K562 (cell line): Measurements from ENCODE around the gene ACER2. TPM values are rescaled to one million over a fixed set of nuclear protein-coding genes. Genes with fewer than 3 reads are reported as not detected.

ENCODE experiments used
- ATAC-seq: fragments of 200-7000 bp; cut with Tn5 transposase; 3 replicates; pipeline ENCODE4 v1.9.1; 2020; ENCODE audit warnings: moderate library complexity
- BruUV-seq: library from RNA; stranded (reverse); fragments of 400-500 nt; replicated peaks from 2 replicates; lab custom pipeline; 2021; lab: Mats Ljungman, UMichigan
- CTCF ChIA-PET: fragments of 300-600 bp; formaldehyde crosslinking; extraction: SDS; loops from one replicate; lab custom pipeline; 2021; ENCODE audit warnings: low intra/inter-chr PET ratio; lab: Yijun Ruan, JAX
- POLR2A ChIA-PET: fragments of 300-600, 350-650 bp; sonication (Branson Sonifier 250); formaldehyde crosslinking; extraction: SDS; loops from one replicate; lab custom pipeline; 2021; ENCODE audit warnings: antibody characterized with exemption, inconsistent platforms; lab: Yijun Ruan, JAX
- DNase-seq, 4 experiments: peaks; one replicate each; pipeline versions ENCODE4 v3.0.0 to v3.0.0-alpha.2; 2011 to 2018; ENCODE audit warnings: low spot score in 3 of 4, mixed read lengths in 3 of 4; ENCODE audit errors: extremely low read depth in 1 of 4
- FAIRE-seq: peaks from 2 replicates; lab custom pipeline; 2011; peaks lifted over from hg19 to GRCh38; lab: Jason Lieb, UNC
- H2AFZ ChIP-seq: 2 replicates; pipeline ENCODE4 v1.6.0; 2011; ENCODE audit warnings: low read depth, low read length, control low read depth, inconsistent platforms
- H3K27ac ChIP-seq: fragments of 200-600 bp; 3 replicates; pipeline ENCODE4 v1.8.0; 2011; ENCODE audit warnings: low read depth, mild to moderate bottlenecking, control low read depth, inconsistent platforms, low read length, moderate library complexity, mixed read lengths; ENCODE audit errors: extremely low read depth
- H3K27me3 ChIP-seq, 2 experiments: fragments of 300-600 bp in 1 of 2; 2 replicates in 1 of 2; 3 replicates in 1 of 2; pipeline versions ENCODE4 v1.6.0 to v1.8.0; 2011; ENCODE audit warnings: inconsistent platforms in 2 of 2, low read length in 2 of 2, mild to moderate bottlenecking in 1 of 2, mixed read lengths in 1 of 2, moderate library complexity in 1 of 2; ENCODE audit not compliant: control insufficient read depth in 2 of 2, insufficient read depth in 2 of 2
- H3K36me3 ChIP-seq: fragments of 300-600 bp; 3 replicates; pipeline ENCODE4 v1.8.0; 2011; ENCODE audit warnings: mild to moderate bottlenecking, low read length, inconsistent platforms; ENCODE audit not compliant: control insufficient read depth, insufficient read depth
- H3K4me1 ChIP-seq, 2 experiments: fragments of 200-600 bp in 1 of 2; replicated peaks in 1 of 2; 2 replicates in 1 of 2; 3 replicates in 1 of 2; pipeline versions ENCODE4 v1.5.1 to v1.8.0; 2011; ENCODE audit warnings: inconsistent platforms in 2 of 2, low read length in 2 of 2, mild to moderate bottlenecking in 1 of 2, mixed read lengths in 1 of 2, moderate library complexity in 1 of 2; ENCODE audit not compliant: control insufficient read depth in 2 of 2, insufficient read depth in 2 of 2
- H3K4me2 ChIP-seq: 2 replicates; pipeline ENCODE4 v1.6.1; 2011; ENCODE audit warnings: low read length, control low read depth, inconsistent platforms, mixed read lengths; ENCODE audit not compliant: insufficient read depth
- H3K4me3 ChIP-seq: fragments of 200-600 bp; sonication (generic), shearing (Covaris generic); 2 replicates; pipeline ENCODE4 v1.5.1; 2016; ENCODE audit warnings: control low read depth, inconsistent platforms
- H3K79me2 ChIP-seq: fragments of 200-600 bp; 3 replicates; pipeline ENCODE4 v1.8.0; 2011; ENCODE audit warnings: low read length, inconsistent platforms; ENCODE audit not compliant: control insufficient read depth, insufficient read depth
- H3K9ac ChIP-seq, 2 experiments: 2 replicates each; pipeline versions ENCODE4 v1.6.0 to v1.6.1; 2011; ENCODE audit warnings: low read depth in 2 of 2, low read length in 2 of 2, control low read depth in 1 of 2, inconsistent platforms in 1 of 2, mild to moderate bottlenecking in 1 of 2, mixed read lengths in 1 of 2; ENCODE audit not compliant: insufficient read depth in 1 of 2
- H3K9me1 ChIP-seq: one replicate; pipeline ENCODE4 v1.6.0; 2011; ENCODE audit warnings: inconsistent platforms, mild to moderate bottlenecking, low read length, moderate library complexity; ENCODE audit not compliant: control insufficient read depth, insufficient read depth
- H3K9me3 ChIP-seq: replicated peaks from 2 replicates; pipeline ENCODE4 v1.5.1; 2011; ENCODE audit warnings: low read depth, low read length, inconsistent platforms; ENCODE audit not compliant: control insufficient read depth, insufficient read depth
- H4K20me1 ChIP-seq: replicated peaks from 2 replicates; pipeline ENCODE4 v1.6.1; 2011; ENCODE audit warnings: low read length, inconsistent platforms, mixed read lengths; ENCODE audit not compliant: control insufficient read depth, insufficient read depth
- BRF1 ChIP-seq: IDR thresholded peaks from 3 replicates; pipeline ENCODE4 v1.6.1; 2011; ENCODE audit warnings: borderline replicate concordance, mild to moderate bottlenecking; ENCODE audit not compliant: insufficient read length; ENCODE audit errors: extremely low read depth
- EZH2 ChIP-seq: IDR thresholded peaks from 2 replicates; pipeline ENCODE4 v1.6.1; 2012; ENCODE audit warnings: low read depth, mild to moderate bottlenecking, inconsistent platforms, low read length, borderline replicate concordance
- KLF6 ChIP-seq: fragments of 250-450 bp; sonication (Bioruptor Pico); IDR thresholded peaks from 2 replicates; pipeline ENCODE4 v1.4.0; 2020; ENCODE audit warnings: mild to moderate bottlenecking, moderate library complexity, borderline replicate concordance
- STAG1 ChIP-seq: sonication (generic); formaldehyde crosslinking; IDR thresholded peaks from 2 replicates; pipeline ENCODE4 v1.5.0; 2020; ENCODE audit warnings: missing genetic modification reagents, borderline replicate concordance
- TCF3 ChIP-seq: sonication (generic); formaldehyde crosslinking; IDR thresholded peaks from 2 replicates; pipeline ENCODE4 v1.4.0; 2020; ENCODE audit warnings: mild to moderate bottlenecking, missing genetic modification reagents
- ZBTB8A ChIP-seq: fragments of 450-650 bp; IDR thresholded peaks from 2 replicates; pipeline ENCODE4 v1.6.1; 2018; ENCODE audit warnings: mild to moderate bottlenecking, moderate library complexity; ENCODE audit not compliant: partially characterized antibody
- ZBTB9 ChIP-seq: fragments of 450-650 bp; formaldehyde crosslinking; IDR thresholded peaks from 2 replicates; pipeline ENCODE4 v1.4.0; 2020; ENCODE audit warnings: mild to moderate bottlenecking, moderate library complexity
- ZNF518B ChIP-seq: fragments of 250-450 bp; sonication (Bioruptor Pico); IDR thresholded peaks from 2 replicates; pipeline ENCODE4 v1.5.0; 2021; ENCODE audit warnings: mild to moderate bottlenecking, moderate library complexity
- ZNF589 ChIP-seq: fragments of 200-800 bp; sonication (Bioruptor generic); IDR thresholded peaks from 2 replicates; pipeline ENCODE4 v1.6.1; 2016; ENCODE audit warnings: low read depth, missing genetic modification characterization, missing compliant biosample characterization
- WGBS: fragments of 100-300 bp; shearing (Covaris generic); methylation state at CpG from one replicate; pipeline ENCODE4 v1.1.6; 2016; ENCODE audit warnings: low coverage, mixed read lengths; ENCODE audit not compliant: insufficient coverage; ENCODE audit errors: missing lambda C conversion rate; 5-methylcytosine and 5-hydroxymethylcytosine counted together
- in situ Hi-C: fragments of 300-500 bp; cut with MboI; formaldehyde crosslinking; loops from 4 replicates; pipeline ENCODE4 v1.15.0; 2018; ENCODE audit warnings: inconsistent platforms, mixed read lengths
- intact Hi-C: fragments of 100-400 bp; cut with micrococcal nuclease; formaldehyde crosslinking; loops from 2 replicates; pipeline ENCODE4 v1.14.2; 2022
- polyA plus RNA-seq, 8 experiments: library from polyadenylated mRNA; depleted of rRNA in 4 of 8; stranded (reverse) in 5 of 8; unstranded in 3 of 8; fragments of >200 nt; fragmentation: Nextera tagmentation in 2 of 8; fragmentation: Illumina TruSeq in 1 of 8; extraction: Ambion mirVana in 2 of 8; extraction: Trizol in 1 of 8; gene quantifications; 2 replicates each; pipeline versions ENCODE4 v1.2.1 to v1.2.3, GENCODE V29; 2011 to 2014; ENCODE audit warnings: inconsistent platforms in 1 of 8, missing spikeins in 1 of 8
- total RNA-seq, 7 experiments: library from RNA; depleted of rRNA in 6 of 7; stranded (reverse); fragments of >200 nt in 6 of 7; fragmentation: Illumina TruSeq in 2 of 7; extraction: Trizol in 2 of 7; gene quantifications; 2 replicates each; pipeline versions ENCODE4 v1.2.1 to v1.2.3, GENCODE V29; 2011 to 2021; ENCODE audit warnings: low replicate concordance in 1 of 7

ACER2 gene
- total and polyA plus RNA-seq, 9 of the 15 experiments (the other 6 are each of a cell fraction or from before 2014, with no cell fraction given): 0.17 to 4.6 (median 3.0) TPM

- Histone ChIP-seq H3K9ac (no peak overlapping the region), H3K4me3 (no peak overlapping the region), H3K4me1 (peaks cover 0 to 5% of the 10 kb centered on the region in 2 experiments; a peak in 1 of 5 replicates), H4K20me1 (no peaks in the 10 kb centered on the region), H3K27me3 (no peaks in the 10 kb centered on the region), H3K27ac (no peak overlapping the region), H3K9me3 (no peaks in the 10 kb centered on the region), H2AFZ (peak overlapping the region; percentile 58), H3K36me3 (no peaks in the 10 kb centered on the region), H3K79me2 (no peaks in the 10 kb centered on the region), H3K9me1 (no peaks in the 10 kb centered on the region), H3K4me2 (no peak overlapping the region)
- intact Hi-C loops: loop anchor here (10.0 kb wide), 1 partner anchor 193 kb away; no protein-coding TSS in a partner anchor
- WGBS: 46% methylated on average over 2 of the region's 2 CpGs
- ChIA-PET CTCF (no interaction called here), POLR2A (no interaction called here)
- ATAC-seq (no peak), DNase-seq (no peak), FAIRE-seq (no peak)
- BruUV-seq: no TSS peak
- in situ Hi-C loops: no loop called here
- TF ChIP-seq ZNF518B (CRISPR knock-in tag) (no peak), STAG1 (CRISPR knock-in tag) (no peak), TCF3 (CRISPR knock-in tag) (no peak), ZBTB9 (no peak), EZH2 (no peak), ZBTB8A (no peak), KLF6 (no peak), ZNF589 (no peak), BRF1 (no peak)
These were observed 21.5 kb upstream of the ACER2 start for GRCh38 chr9:19387317-19387716.
